GM18868 (cell line): ENCODE data around the gene KIAA1217.
"Not testable (repeated sequence)": the region's sequence is repeated elsewhere in the genome, so short reads cannot be mapped to it uniquely, and the experiment has no call there.

Source experiments
- ATAC-seq: cut with Tn5 transposase; IDR thresholded peaks from one replicate; pipeline ENCODE4 v1.9.1; 2021; ENCODE audit warnings: mild to moderate bottlenecking, moderate library complexity; ENCODE audit not compliant: unreplicated experiment

The KIAA1217 gene

GRCh38 chr10:24462889-24463552 is 254.1 kb downstream of the KIAA1217 start:
- no peak for ATAC-seq

DNA sequence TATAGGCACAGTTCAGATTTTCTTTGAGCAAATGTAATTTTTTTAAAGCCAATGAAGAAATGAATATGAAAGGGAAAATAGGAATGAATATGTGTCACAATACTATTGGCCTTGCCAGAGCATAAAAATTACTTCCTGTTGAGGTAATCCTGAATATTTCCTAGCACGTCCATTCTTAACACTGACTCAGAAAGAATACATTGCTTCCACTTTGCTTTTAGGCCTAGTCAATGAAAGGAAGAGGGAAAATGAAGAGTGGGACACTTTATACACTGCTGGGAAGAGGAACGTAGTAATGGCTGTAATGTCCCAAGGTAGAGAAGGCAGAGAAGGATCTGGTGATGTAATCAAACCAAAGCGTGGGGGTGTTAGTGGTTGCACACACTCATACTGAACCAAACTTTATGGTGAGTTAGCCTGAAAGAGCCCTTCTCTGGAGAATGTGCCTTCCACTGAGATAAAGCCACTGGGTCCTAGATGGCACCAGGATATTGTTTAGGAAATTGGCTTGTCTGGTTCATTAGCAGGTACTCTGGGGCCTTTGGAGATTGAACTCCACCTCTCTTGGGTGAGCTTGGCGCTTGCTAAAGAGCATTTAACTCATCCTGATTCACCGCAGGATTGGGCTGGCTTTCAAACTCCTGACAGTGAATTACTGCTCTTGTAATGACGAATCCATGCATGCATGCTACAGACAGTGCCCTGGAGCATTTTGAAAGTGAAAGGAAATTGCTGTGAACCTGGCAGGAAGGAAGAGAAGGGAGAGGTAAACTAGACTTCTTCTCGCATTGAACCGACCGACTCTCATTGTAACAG is 254.9 kb downstream of the KIAA1217 start:
- ATAC-seq, result peak; percentile 61

- ATAC-seq, result no peak
These were observed 256.4 kb downstream of the KIAA1217 start for GRCh38 chr10:24465124-24465874.

GRCh38 chr10:24465891-24466818 is 257.2 kb downstream of the KIAA1217 start:
- peak; percentile 75 for ATAC-seq

GRCh38 chr10:24467136-24467535 is 258.2 kb downstream of the KIAA1217 start:
- no peak for ATAC-seq

DNA sequence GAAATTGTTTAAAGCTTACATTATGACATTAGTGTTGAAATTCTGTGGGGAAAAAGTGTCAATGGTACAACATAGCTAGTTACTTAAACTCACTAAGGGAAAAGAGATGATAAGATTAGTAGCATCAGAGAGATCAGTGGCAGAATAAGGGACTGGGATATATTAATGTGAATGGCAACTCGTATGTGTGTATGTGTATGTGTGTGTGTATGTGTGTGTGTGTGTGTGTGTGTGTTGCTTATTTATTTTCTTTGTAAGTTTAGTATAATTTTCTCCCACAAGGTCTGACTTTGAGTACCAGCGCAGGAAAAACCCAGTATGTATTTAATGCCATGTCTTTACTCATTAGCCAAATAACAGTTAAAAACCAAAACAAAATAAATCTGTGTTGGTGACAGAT is 258.7 kb downstream of the KIAA1217 start:
- no peak for ATAC-seq

GRCh38 chr10:24468281-24468751 is 259.4 kb downstream of the KIAA1217 start:
- ATAC-seq, result no peak

GRCh38 chr10:24469993-24470392 is 261.1 kb downstream of the KIAA1217 start:
- no peak for ATAC-seq

DNA sequence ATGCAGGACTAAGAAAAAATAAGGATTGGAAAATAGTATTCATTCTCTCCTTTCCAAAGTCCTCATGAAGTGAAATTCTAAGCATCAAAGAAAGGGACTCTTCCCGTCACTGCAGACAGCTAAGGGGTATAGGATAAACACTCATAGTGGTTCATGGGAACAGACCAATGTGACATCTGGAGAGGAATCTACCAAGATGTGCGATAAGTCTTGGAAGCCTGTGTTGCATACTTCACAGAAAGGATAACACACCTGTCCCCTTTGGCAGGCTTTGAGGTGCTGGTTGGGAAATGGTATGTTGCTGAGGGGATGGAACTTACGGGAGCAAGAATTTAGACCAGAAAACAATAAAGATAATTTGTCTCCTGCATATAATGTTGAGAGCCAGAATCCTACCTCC is 266.7 kb downstream of the KIAA1217 start:
- no peak for ATAC-seq

GRCh38 chr10:24476913-24477701 is 268.2 kb downstream of the KIAA1217 start:
- ATAC-seq, result no peak

GRCh38 chr10:24477915-24478314 is 269.0 kb downstream of the KIAA1217 start:
- no peak for ATAC-seq

GRCh38 chr10:24479806-24480205 is 270.9 kb downstream of the KIAA1217 start:
- no peak for ATAC-seq

GRCh38 chr10:24480447-24480846 is 271.5 kb downstream of the KIAA1217 start:
- no peak for ATAC-seq

DNA sequence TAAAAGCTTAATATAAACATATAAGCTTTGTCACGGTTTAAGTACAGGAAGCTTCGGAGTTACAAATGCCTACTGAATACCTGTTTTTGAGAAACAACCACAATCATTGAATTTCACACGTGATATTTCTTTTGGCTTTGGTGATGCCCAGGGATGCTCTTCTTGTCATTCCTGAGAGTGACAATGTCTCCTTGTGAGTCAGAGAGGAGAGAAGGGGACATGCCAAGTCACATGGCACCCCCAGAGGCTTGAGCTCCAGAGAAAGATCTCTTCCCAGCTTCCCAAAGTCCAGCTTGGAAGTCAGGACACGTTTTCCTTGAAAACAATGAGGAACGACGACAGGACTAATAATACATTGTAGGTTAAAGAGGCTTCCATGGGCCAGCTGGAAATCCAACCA is 272.3 kb downstream of the KIAA1217 start:
- no peak for ATAC-seq

DNA sequence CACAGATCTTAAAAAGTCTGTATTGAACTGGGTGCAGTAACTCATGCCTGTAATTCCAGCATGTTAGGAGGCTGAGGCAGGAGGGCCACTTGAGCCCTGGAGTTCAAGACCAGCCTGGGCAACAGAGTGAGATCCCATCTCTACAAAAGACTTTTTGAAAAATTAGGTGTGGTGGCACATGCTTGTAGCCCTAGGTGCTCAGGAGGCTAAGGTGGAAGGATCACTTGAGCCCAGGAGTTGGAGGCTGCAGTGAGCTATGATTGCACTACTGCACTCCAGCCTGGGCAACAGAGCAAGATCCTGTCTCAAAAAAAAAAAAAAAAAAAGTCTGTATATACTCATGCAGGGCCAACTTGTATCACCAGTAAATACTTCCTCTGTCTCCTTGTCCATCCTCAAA is 273.8 kb downstream of the KIAA1217 start:
- not testable (repeated sequence) for ATAC-seq

GRCh38 chr10:24483701-24484100 is 274.8 kb downstream of the KIAA1217 start:
- ATAC-seq, result peak; percentile 94

DNA sequence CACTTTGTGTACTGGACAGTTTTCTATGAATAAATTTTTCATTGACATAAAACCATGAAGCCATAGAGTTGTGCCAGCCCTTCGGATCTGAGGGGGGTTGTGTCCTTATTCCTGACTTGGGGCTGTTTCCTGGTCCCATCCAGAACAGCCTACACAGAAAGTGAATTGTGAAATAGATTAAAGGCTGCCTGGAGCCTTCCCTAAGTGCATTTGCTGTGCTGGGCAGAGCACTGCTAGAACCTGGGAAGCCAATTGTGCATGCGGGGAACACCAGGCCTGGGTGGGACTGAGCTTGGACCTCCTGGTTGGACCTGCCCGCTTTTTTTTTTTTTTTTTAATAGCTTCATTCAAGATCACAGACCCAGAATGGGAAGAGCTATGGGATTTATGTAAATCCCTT is 275.8 kb downstream of the KIAA1217 start:
- ATAC-seq, result no peak

- no peak for ATAC-seq
These were observed 276.4 kb downstream of the KIAA1217 start for GRCh38 chr10:24485304-24485703.

DNA sequence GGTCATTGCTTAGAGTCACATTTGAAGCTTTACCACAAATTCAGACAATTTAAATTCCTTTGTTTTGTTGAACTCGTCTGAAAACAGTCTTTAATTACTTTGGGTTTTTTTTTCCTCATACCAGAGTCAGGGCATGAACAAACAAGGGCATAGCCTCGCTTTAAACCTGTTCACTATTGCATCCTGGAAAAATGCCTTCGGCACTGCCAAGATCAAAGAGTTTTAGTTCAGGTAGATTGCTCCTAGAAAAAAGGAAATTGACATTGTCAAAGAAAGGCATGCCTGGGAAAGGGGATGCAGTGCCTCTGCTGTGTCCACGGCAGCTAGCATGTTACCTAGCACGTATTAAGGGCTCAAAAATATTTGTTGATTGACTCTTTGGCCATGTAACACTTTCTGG is 279.7 kb downstream of the KIAA1217 start:
- ATAC-seq, result no peak

DNA sequence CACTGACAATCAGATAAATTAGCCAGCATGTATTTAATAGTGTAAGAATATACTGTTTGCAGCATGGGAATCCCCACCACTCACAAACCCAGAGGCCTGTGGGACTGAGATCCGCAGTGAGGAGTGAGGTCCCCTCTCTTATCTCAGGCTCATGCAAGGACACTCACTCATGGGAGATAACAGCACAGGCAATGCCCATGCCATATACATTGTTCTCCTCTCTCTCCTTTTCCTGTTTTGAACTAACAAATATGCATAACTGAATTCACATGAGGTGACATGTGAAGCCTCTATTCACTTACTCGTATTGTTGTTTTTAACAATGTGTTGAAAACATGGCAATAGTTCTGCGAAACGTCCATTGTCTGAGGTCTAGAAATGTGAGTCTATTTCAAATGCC is 284.2 kb downstream of the KIAA1217 start:
- ATAC-seq, result no peak
